Measurements from ENCODE around the gene CNBP.

Gene CNBP

GRCh38 chr3:129123314-129124060, 60.2 kb downstream of the CNBP start:
- Histone ChIP-seq H3K9me3 (ENCODE audit: control insufficient read depth, insufficient read depth, low read length) (no peaks in the 10 kb centered on the region), H3K4me3 (ENCODE audit: low read depth, low read length) (no peak overlapping the region), H3K36me3 (ENCODE audit: control insufficient read depth, insufficient read depth, low read length) (peaks cover 5% of the 10 kb centered on the region), H3K4me1 (ENCODE audit: control insufficient read depth, insufficient read depth, low read length) (peaks cover 16% of the 10 kb centered on the region), H3K9ac (ENCODE audit: low read depth, low read length) (no peak overlapping the region), H3K27me3 (ENCODE audit: control insufficient read depth, insufficient read depth, low read length) (no peaks in the 10 kb centered on the region)

- Histone ChIP-seq H3K36me3 (ENCODE audit: control insufficient read depth, insufficient read depth, low read length) (no peaks in the 10 kb centered on the region), H3K9me3 (ENCODE audit: control insufficient read depth, insufficient read depth, low read length) (no peaks in the 10 kb centered on the region), H3K27me3 (ENCODE audit: control insufficient read depth, insufficient read depth, low read length) (no peaks in the 10 kb centered on the region), H3K4me1 (ENCODE audit: control insufficient read depth, insufficient read depth, low read length) (peaks cover 17% of the 10 kb centered on the region), H3K9ac (ENCODE audit: low read depth, low read length) (peak overlapping the region; percentile 16), H3K4me3 (ENCODE audit: low read depth, low read length) (peak overlapping the region; percentile 82)
Observed at GRCh38 chr3:129122412-129123011, 61.2 kb downstream of the CNBP start.

- Histone ChIP-seq H3K9ac (ENCODE audit: low read depth, low read length) (peak within 1 kb of the TSS; percentile 41), H3K36me3 (ENCODE audit: control insufficient read depth, insufficient read depth, low read length) (no peaks in the 10 kb centered on the region), H3K4me3 (ENCODE audit: low read depth, low read length) (peak within 1 kb of the TSS; percentile 82), H3K9me3 (ENCODE audit: control insufficient read depth, insufficient read depth, low read length) (no peaks in the 10 kb centered on the region), H3K4me1 (ENCODE audit: control insufficient read depth, insufficient read depth, low read length) (peaks cover 17% of the 10 kb centered on the region), H3K27me3 (ENCODE audit: control insufficient read depth, insufficient read depth, low read length) (no peaks in the 10 kb centered on the region)
Observed at GRCh38 chr3:129121792-129122411, 61.8 kb downstream of the CNBP start, which contains the start of gene RAB43. TSS of gene RAB43 (minus strand) at chr3:129121804. CDS start at chr3:129121489, 315 bp downstream.

GRCh38 chr3:129121016-129121791, 62.5 kb downstream of the CNBP start:
- Histone ChIP-seq H3K4me3 (ENCODE audit: low read depth, low read length) (peak overlapping the region; percentile 67), H3K4me1 (ENCODE audit: control insufficient read depth, insufficient read depth, low read length) (peaks cover 21% of the 10 kb centered on the region)

GRCh38 chr3:129120254-129121004, 63.3 kb downstream of the CNBP start:
- Histone ChIP-seq H3K4me3 (ENCODE audit: low read depth, low read length) (peak overlapping the region; percentile 67), H3K4me1 (ENCODE audit: control insufficient read depth, insufficient read depth, low read length) (peaks cover 25% of the 10 kb centered on the region), H3K9me3 (ENCODE audit: control insufficient read depth, insufficient read depth, low read length) (no peaks in the 10 kb centered on the region), H3K27me3 (ENCODE audit: control insufficient read depth, insufficient read depth, low read length) (no peaks in the 10 kb centered on the region), H3K9ac (ENCODE audit: low read depth, low read length) (peak overlapping the region; percentile 62), H3K36me3 (ENCODE audit: control insufficient read depth, insufficient read depth, low read length) (no peaks in the 10 kb centered on the region)

More at GRCh38 chr3:129121016-129121791, 62.5 kb downstream of the CNBP start:
- H3K27me3 ChIP-seq (ENCODE audit: control insufficient read depth, insufficient read depth, low read length): no peaks in the 10 kb centered on the region
- no peaks in the 10 kb centered on the region for H3K9me3 ChIP-seq (ENCODE audit: control insufficient read depth, insufficient read depth, low read length)
- H3K36me3 ChIP-seq (ENCODE audit: control insufficient read depth, insufficient read depth, low read length): no peaks in the 10 kb centered on the region
- peak overlapping the region; percentile 41 for H3K9ac ChIP-seq (ENCODE audit: low read depth, low read length)

GRCh38 chr3:129119365-129120100, 64.2 kb downstream of the CNBP start:
- Histone ChIP-seq H3K9me3 (ENCODE audit: control insufficient read depth, insufficient read depth, low read length) (no peaks in the 10 kb centered on the region), H3K9ac (ENCODE audit: low read depth, low read length) (peak overlapping the region; percentile 62), H3K4me3 (ENCODE audit: low read depth, low read length) (peak overlapping the region; percentile 67), H3K27me3 (ENCODE audit: control insufficient read depth, insufficient read depth, low read length) (no peaks in the 10 kb centered on the region), H3K4me1 (ENCODE audit: control insufficient read depth, insufficient read depth, low read length) (peaks cover 30% of the 10 kb centered on the region), H3K36me3 (ENCODE audit: control insufficient read depth, insufficient read depth, low read length) (no peaks in the 10 kb centered on the region)

- H3K4me3 ChIP-seq (ENCODE audit: low read depth, low read length): no peak overlapping the region
- no peaks in the 10 kb centered on the region for H3K9me3 ChIP-seq (ENCODE audit: control insufficient read depth, insufficient read depth, low read length)
- peaks cover 30% of the 10 kb centered on the region for H3K4me1 ChIP-seq (ENCODE audit: control insufficient read depth, insufficient read depth, low read length)
- H3K27me3 ChIP-seq (ENCODE audit: control insufficient read depth, insufficient read depth, low read length): no peaks in the 10 kb centered on the region
- H3K36me3 ChIP-seq (ENCODE audit: control insufficient read depth, insufficient read depth, low read length): no peaks in the 10 kb centered on the region
- peak overlapping the region; percentile 4 for H3K9ac ChIP-seq (ENCODE audit: low read depth, low read length)
Observed at GRCh38 chr3:129118745-129119144, 65.0 kb downstream of the CNBP start.
